SU-DHL-6 (cell line): Measurements from ENCODE around the gene SNX9.

Source experiments
- CTCF ChIP-seq: fragments of 200-600 bp; sonication (generic); IDR thresholded peaks from one replicate; pipeline ENCODE4 v1.5.1; 2017; ENCODE audit warnings: antibody characterized with exemption, mild to moderate bottlenecking, low read length, moderate library complexity; ENCODE audit not compliant: insufficient read depth, poor library complexity, severe bottlenecking
- EZH2phosphoT487 ChIP-seq: fragments of 200-600 bp; sonication (generic), shearing (Covaris generic); conservative IDR thresholded peaks from 2 replicates; pipeline ENCODE4 v1.6.1; 2018; ENCODE audit warnings: mild to moderate bottlenecking, antibody characterized with exemption, low read length, moderate library complexity, mixed read lengths

GRCh38 chr6:157893238-157893637, 70.2 kb downstream of the SNX9 start:
- TF ChIP-seq CTCF (no peak), EZH2phosphoT487 (no peak)
